HS-5 (cell line): ENCODE measurements around the gene SLC43A1.

Source experiments
- DNase-seq: peaks from one replicate; pipeline ENCODE4 v3.0.0-alpha.2; 2012; ENCODE audit warnings: low read depth

SLC43A1 gene

DNA sequence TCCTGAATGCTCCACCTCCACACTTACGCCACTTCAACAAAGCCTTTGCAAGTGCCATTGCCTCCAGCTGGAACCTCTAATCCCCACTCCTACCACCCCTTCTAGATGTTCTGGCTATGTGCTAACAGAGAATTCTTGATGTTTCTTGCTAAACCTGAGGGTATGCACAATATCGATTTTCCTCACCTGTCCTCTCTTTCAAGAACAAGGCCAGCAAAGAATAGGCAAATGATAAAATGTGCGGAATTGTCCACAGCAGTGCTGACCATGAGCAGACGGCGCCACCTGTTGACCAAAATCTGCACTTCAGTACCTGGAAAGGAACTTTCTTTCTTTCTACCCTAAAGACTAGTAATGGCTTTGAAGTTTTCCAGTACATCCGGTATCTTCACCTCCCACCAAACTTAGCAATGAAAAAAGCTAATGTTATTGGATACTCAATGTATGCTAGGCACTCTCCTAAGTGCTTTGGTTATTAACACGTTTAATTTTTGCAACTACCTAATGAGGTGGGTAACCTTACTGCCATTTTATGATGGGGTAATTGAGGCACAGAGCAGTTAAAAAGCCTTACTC is 11.6 kb upstream of the SLC43A1 start:
- DNase-seq: no peak

DNA sequence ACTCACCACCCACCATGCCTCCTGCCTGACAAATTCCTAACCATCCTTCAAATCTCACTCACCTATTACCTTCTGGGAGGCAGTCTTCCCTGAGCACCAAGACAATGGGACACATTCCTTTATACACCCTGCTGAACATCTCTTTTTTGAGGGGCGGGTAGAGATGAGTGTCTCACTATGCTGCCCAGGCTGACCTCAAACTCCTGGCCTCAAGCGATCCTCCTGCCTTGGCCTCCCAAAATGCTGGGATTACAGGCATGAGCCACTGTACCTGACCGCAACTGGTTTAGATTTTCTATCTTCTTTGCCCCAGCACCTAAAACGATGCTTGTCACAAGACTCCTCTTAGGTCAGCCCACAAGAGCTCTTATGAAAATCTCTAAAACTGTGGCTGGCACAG is 7.9 kb upstream of the SLC43A1 start:
- no peak for DNase-seq

DNA sequence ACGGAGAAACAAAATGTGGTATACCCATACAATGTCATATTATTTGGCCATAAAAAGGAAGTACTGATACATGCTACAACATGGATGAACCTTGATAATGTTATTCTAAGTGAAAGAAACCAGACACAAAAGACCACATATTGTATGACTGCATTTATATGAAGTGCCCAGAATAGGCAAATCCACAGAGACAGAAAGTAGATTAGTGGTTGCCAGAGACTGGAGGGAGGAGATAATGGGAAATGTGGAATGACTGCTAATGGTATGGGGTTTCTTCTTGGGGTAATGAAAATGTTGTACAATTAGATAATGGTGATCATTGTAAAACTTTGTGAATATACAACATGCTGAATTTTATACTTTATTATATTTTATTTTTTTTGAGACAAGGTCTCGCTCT is 5.6 kb upstream of the SLC43A1 start:
- no peak for DNase-seq

DNA sequence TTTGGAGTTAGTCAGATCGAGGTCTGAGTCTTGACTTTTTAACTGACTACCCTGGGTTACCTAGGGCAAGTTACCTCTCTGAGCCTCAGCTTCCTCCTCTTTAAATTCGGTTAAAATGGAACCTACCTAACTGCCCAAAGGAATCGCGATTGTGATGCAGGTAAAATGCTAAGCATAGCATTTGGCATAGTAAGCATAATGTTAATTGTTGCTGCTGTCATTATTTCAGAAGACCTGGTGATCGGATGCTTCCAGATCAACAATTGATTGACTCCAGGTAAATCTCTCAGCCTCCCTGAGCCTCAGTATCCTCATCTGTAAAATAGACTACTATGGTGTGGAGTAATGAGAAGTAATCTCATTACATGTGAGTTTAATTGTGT is 550 bp upstream of the SLC43A1 start:
- DNase-seq: no peak

DNA sequence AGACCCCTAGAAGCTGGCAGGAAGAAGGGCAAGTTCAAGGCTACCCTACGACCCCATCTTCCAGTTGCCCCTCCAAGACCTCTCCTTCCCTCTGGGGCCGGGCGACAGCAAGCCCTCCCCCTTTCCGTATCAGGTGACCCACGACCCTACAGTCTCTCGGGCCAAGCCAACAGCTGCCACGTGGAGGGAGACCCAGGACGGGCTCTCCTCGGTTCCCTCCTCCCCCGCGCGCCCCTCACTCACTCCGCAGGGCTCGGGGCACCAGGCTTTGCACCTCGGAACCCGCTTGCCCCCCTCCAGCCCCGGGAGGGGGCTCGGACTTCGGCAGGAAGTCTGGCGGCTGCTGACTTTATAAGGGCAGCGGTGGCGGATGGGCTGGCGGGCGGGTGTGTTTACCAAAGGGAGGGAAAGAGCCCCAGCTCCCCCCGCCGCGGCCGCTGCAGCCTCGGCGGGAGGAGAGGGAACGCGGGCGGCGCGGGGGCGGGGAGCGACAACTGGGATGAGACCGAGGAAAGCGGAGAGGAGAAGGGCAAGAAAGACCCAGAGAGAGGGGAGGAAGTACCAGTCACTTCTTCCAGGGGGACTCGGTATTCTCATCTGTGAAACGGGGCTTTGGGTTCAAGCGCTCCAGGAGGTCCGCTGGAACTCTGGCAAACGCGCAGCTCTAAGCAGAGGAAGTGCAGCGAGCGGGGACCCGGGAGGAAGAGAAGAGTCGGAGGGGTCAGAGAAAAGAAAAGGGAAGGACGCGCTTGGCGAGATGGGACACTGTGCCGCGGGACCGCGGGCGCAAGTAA is 767 bp downstream of the SLC43A1 start:
- no peak for DNase-seq

DNA sequence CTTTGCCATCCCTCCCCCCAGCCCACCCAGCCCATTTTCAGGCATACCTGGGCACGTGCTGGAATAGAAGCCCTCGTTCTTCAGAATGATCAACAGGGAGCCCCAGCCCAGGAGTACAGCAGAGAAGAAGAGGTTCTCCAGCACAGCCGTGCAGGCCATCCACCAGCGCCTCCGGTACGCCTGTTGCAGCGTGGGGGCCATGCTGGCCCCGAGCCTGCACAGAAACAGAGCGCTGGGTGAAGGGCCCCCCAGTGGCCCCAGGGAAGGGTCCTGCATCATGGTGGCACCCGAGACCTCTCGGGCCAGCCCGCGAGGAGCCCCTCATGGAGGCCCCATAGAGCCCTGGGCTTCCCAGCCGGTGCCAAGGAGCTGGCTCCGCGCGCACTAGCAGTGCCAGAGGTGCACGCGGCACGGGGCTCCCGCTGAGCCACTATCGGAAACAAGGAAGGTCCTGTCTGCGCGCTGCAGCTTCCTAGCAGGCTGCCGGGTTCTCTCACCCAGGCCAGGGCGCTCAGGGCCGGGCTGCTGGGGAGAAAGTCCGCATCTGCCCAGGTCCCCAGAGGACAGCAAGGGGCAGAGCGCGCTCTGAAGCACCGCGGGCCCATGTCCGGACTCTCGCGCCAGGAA is 1.5 kb downstream of the SLC43A1 start:
- no peak for DNase-seq

DNA sequence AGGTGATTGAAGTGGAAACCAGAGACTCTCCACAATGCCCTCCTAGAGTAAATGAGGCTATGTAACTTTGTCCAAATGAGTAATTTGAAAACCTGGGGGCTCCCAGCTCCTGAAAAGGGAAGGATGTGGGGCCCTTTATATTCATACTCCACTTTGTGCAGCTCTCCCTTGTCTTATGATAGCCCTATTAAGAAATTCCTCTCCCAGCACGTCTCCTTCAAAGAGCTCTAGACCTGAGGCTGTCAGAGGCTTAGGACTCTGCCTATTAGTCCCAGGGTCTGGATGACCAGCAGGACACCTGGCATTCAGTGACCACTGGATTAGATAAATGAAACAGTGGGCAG is 2.1 kb downstream of the SLC43A1 start:
- DNase-seq: no peak

DNA sequence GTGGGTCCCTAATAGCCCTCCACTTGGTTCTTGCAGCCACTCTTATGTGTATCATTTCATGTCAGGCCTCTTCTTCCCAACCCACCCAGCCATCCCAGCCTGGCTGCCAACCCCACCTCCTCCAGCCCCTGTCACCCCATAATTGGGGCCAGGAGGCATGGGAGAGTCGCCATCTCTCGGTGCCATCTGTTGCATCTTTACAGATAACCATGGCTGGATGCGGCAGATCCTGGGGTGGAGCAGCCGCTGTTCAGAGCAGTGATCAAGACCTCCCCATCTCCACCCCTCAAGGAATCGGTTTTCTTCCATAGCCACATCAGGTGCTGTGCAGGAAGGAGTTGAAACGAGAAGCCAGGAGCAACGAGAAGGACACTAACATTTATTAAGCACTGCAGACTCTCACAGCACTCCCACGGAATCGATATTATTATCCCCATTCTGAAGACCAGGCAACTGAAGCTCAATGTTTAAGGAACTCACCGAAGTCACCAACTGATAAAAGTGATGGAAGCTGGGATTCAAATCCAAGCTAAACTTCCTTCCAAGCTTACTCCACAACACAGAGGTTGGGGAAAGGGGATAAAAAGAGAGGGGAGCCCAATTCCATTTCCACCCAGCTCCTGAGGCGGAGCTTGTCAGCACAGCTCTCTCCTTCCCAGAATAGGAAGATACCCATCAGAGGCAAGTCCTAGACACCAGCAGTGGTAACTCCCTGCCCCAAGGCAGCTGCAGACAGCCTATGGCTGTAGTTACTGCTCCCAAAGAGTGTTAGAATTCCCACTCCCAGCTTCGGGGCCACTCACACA is 2.7 kb downstream of the SLC43A1 start:
- DNase-seq: no peak

DNA sequence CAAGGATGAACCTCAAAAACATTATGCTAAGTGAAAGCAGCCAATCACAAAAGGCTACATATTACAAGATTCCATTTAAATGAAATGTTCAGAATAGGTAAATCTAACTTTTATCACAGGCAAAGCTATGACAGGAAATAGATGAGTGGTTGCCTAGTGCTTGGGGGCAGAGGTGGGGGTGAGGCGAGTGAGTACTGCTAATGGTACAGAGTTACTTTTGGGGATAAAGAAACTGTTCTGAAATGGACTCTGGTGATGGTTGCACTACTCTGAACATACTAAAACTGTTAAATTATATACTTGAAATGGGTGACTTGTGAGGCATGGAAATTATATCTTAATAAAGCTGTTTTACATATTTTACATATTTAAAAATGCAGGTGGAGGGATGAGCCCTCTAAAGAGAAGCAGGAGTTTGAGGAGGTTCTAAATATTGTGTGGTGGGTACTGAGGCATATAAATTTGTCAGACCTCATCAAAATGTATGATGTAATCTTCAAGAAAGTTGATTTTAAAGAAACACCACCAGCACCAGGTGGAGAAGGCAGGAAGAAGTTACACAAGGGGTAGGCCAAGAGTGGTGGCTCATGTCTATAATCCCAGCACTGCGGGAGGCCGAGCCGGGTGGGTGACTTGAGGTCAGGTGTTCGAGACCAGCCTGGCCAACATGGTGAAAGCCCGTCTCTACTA is 3.6 kb downstream of the SLC43A1 start:
- no peak for DNase-seq

DNA sequence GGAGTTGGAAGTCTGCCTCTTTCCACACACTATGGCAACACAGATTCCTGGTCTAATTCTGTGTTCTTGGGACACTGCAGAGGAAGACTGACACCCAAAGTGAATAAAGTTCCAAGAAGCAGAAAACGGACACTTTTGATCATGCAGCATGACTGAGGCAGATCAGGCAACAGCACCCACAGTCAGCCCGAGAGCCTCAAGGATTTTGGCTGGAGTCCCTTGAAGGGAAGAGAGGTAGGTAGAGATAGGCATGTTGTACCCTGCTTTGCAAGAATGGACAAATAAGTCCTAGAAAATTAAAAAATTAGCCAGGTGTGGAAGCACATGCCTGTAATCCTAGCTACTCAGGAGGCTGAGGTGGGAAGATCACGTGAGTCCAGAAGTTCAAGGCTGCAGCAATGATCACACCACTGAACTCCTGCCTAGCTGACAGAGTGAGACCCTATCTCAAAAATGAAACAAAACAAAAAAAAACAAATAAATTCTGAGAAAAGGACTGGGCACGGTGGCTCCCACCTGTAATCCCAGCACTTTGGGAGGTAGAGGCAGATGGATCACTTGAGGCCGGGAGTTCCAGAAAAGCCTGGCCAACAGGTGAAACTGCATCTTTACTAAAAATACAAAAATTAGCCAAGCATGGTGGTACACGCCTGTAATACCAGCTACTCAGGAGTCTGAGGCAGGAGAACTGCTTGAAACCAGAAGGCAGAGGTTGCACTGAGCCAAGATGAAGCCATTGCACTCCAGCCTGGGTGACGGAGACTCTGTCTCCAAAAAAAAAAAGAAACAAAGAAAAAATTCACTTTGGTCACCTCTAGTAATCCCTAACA is 6.9 kb downstream of the SLC43A1 start:
- no peak for DNase-seq

DNA sequence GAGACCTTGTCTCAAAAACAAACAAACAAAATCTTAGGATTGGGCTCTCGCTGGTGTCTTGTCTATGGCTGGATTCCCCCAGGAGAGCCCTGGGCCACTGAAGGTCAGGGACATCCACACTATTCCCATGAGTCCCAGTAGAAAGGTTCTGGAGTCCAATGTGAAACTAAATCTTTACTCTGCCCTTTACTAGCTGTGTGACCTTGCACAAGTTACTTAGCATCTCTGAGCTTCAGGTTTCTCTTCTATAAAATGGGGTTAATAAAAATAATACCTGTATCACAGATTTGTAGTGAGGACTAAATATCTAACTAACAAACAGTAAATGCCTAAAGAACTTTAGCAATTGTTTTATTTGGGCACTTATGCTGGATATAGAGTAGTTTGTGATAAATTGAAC is 9.0 kb downstream of the SLC43A1 start:
- DNase-seq: no peak

DNA sequence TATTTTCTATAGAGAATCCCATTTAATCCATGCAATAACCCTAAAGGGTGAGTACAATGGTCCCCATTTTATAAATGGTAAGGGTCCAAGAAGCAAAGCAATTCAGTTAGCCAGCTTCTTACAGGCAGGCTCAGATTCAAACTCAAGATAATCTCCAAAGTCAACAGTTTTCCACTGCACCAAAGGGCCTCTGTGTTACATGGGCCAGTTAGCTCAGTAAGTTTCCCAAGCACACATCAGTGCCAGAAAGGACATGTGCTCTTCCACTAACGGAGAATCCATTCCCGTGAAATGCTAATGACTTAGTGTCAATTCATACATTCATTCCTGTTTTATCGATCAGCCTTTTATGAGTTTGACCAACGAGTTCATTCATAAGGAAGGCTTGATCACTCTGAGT is 11.0 kb downstream of the SLC43A1 start:
- no peak for DNase-seq

DNA sequence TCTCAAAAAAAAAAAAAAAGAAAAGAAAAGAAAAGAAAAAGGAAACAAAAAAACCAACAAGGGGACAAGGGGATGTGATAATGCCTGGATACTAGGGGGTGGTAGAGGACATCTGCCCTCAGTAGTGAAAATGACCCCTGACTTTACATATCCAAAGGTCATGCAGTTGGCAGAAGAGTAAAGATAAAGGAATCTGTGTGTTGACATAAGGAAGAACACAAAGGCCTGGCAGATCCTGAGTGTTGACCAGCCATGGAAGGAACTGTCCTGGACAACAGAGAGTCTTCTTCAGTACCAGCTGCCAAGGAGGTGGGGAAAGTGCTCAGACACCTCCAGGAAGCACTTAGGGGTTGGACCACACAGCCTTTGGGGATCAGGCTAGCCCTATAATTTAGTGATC is 12.6 kb downstream of the SLC43A1 start:
- no peak for DNase-seq

DNA sequence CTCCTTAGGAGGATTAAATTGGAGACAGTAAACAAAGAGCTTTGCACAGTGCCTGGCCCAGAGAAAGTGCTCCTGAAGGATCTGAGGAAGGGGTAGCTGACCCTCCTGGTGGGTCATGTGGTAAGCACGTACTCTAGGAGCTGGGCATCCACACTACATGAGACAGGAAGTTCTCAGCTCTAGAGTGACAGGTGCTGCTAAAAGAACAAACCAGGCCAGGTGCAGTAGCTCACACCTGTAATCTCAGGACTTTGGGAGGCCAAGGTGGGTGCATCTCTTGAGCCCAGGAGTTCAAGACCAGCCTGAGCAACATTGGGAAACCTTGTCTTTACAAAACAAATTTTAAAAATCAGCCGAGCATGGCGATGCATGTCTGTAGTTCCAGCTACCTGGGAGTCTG is 13.1 kb downstream of the SLC43A1 start:
- DNase-seq: no peak

DNA sequence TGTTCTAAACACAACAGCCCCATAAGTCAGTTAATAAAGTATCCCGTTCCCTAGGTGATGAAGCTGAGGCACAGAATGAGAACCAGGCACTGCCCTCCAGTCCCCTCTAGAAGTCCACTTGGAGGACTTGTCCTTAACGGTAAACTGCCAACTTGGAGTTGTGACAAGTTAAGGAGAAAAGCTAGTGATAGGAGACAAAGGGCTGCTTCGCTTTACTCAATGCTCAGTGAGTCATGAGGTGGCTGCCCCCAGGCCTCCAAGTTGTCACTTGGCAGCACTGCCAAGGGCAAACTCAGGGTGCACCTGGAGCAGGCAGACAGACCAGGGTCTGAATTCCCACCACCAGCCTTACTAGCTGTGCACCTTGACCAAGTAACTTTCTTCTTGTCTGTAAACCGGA is 13.5 kb downstream of the SLC43A1 start:
- no peak for DNase-seq

DNA sequence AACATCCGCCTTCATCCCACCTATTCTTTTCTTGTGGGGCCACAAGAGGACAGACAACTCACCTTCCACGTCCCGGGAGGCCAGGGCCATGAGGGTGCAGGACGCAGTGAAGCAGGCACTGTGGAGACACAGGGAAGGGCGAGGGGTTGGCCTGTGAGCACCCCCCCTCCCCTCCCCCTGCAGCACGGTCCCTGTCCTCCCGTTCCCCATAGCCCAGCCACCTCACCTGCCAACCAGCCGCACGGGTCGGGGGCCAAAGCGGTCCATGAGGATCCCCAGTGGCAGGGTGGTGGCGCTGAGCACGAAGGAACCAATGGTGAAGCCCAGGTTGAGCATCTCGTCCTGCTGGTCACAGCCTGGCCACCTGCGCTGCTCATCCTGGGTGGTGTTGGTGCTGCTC is 14.6 kb downstream of the SLC43A1 start:
- no peak for DNase-seq

DNA sequence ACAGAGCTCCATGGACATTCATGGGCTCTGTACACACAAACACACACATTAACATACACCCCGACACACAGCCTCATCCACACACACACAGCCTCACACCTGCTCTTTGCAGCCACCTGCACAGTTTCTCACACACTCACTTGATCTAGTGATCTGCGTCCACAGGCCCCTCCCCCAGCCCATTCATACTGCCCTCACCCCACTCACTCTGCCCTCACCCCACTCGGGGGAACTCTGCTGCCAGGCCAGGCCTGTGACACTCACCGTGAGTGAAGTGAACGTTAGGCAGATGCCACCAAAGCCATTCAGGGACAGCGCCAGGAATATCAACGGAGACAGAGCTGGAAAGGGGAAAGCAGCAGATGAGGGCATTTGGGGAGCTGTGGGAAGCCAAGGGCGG is 15.0 kb downstream of the SLC43A1 start:
- no peak for DNase-seq

DNA sequence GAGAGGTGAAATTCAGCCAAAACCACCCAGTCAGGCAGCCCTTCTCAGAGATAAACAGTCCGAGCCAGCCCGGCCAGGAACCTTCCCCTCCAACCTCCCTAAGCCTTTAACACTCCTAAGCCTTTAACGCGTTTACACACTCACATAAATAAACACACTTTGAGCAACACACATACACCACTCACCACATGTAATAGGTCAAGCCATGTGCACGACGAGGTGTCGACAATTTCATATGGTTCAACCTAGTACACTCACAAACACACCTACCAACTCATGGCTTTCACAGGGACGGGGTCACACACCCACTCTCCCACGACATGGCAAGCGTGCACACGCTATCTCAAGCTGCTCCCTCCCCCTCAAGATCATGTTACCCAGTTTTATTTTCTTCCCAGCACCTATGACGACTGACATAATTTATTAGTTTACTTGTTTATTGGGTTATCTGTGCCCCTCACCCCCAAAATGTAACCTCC is 15.5 kb downstream of the SLC43A1 start:
- no peak for DNase-seq

DNA sequence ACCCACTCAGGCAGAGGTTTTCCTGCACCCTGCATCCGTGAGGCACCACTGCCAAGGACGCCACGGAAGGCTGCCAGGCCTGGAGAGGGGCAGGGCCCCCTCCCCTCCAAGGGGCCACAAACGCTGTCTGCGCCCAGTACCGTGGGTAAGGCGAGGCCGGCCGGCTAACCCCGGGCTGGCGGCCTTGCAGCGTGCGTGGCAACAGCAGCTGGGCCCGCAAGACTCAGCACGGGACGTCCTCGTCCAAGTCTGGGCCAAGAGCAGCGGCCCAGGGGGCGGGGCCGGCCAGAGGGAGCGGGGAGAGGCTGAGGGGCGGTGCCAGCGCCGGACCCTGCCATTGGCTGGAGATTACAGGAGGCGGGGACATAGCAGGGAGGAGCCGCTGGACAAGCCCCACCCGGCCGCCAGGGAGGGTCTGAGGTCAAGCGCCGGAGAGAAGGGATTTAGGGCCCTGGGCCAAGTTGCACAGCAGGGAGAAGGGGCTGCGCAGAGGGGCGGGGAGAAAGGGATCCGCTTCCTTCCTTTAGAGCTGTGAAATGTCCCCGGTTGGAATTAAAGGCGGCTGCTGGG is 16.0 kb downstream of the SLC43A1 start:
- DNase-seq: no peak

DNA sequence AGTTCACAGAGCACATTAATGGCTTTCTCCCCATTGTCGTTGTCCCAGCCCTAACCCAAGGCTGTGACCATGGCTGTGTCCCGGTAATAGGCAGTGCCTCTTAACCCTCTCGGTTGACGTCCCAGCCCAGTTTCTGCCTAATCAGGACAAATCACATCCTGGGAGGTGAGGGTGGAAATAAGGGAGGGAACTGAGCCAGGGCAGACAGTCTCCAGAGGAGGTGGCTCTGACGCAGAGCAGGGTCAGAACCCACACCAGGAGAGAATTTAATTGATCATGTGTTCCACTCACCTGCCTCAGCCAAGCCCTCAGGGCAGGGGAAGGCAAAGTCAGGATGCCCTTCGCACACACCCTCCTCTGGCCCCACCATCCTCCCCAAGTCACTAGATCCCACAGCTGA is 17.0 kb downstream of the SLC43A1 start:
- DNase-seq: no peak
